ENCODE measurements around the gene KRT38. TPM values are rescaled to one million over a fixed set of nuclear protein-coding genes. Genes with fewer than 3 reads are reported as not detected.

The KRT38 gene
- polyA plus RNA-seq, 1 of the 3 experiments (the other 2 are of a cell fraction), result not detected

DNA sequence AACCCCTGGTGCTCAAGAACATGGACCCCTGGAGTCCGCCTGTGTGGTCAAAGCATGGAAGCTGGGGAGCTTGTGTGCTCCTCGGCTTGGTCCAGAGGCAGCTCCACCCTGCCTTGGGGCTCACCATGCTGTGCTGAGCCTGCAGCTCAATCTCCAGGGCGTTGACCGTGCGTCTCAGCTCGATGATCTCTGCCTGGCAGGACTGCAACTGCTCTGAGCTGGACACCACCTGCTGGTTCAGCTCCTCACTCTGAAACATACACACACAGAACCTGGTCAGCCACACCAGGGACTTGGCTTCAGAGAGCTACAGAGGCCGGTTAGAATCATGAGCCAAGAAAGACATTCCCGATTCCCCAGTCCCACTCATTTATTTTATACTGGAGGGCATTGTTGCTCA lies 37.5 kb upstream of the KRT38 start:
- Histone ChIP-seq H3K9me3 (no peaks in the 10 kb centered on the region), H3K4me2 (no peak overlapping the region), H3K79me2 (ENCODE audit: insufficient read depth) (no peaks in the 10 kb centered on the region), H3K27ac (ENCODE audit: low read depth in 2 of 2, low read length in 1 of 2) (no peak overlapping the region), H3K9ac (no peak overlapping the region), H2AFZ (ENCODE audit: low read depth) (no peak overlapping the region), H3K36me3 (replicated peaks in 1 of 2; ENCODE audit: control insufficient read depth in 1 of 2, insufficient read depth in 2 of 2, low read length in 1 of 2) (no peaks in the 10 kb centered on the region), H3K4me3 (ENCODE audit: low read depth in 2 of 2, low read length in 1 of 2) (no peak overlapping the region), H4K20me1 (ENCODE audit: insufficient read depth) (no peaks in the 10 kb centered on the region), H3F3A (replicated peaks; ENCODE audit: insufficient read depth) (no peaks in the 10 kb centered on the region), H3K27me3 (ENCODE audit: insufficient read depth) (no peaks in the 10 kb centered on the region), H3K9me2 (no peaks in the 10 kb centered on the region), H3K4me1 (ENCODE audit: control insufficient read depth in 1 of 2, insufficient read depth in 2 of 2, low read depth in 1 of 2, low read length in 1 of 2) (peaks cover 0 to under 1% of the 10 kb centered on the region in 2 experiments; a peak in 1 of 4 replicates)
- POLR2A ChIA-PET, result no interaction called here
- CTCF ChIA-PET, result interaction anchor here (0.9 to 1.1 kb wide), 2 partner anchors 11 to 71 kb away, joined by 3 read pairs; partner anchors contain the start of gene KRT32
- TF ChIP-seq RAD21 (IDR thresholded peaks at IDR 0.05; ENCODE audit: low read length), result no peak
- TF ChIP-seq GABPA (IDR thresholded peaks at IDR 0.05; ENCODE audit: low read depth), result no peak
- no peak for TF ChIP-seq EP300 (IDR thresholded peaks at IDR 0.05; ENCODE audit: borderline replicate concordance in 1 of 2, low read depth in 1 of 2, low read length in 1 of 2)
- no peak for TF ChIP-seq FOXM1 (IDR thresholded peaks at IDR 0.05; ENCODE audit: low read depth)
- TF ChIP-seq SMC3 (IDR thresholded peaks at IDR 0.05; ENCODE audit: low read depth, low read length), result no peak
- TF ChIP-seq TCF12 (IDR thresholded peaks at IDR 0.05), result no peak
- no peak for TF ChIP-seq MEF2A (IDR thresholded peaks at IDR 0.05; ENCODE audit: borderline replicate concordance, low read depth)
- TF ChIP-seq, protein P1, sequence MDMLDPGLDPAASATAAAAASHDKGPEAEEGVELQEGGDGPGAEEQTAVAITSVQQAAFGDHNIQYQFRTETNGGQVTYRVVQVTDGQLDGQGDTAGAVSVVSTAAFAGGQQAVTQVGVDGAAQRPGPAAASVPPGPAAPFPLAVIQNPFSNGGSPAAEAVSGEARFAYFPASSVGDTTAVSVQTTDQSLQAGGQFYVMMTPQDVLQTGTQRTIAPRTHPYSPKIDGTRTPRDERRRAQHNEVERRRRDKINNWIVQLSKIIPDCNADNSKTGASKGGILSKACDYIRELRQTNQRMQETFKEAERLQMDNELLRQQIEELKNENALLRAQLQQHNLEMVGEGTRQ (IDR thresholded peaks at IDR 0.05; ENCODE audit: borderline replicate concordance, low read depth, low read length), result no peak
- WGBS (ENCODE audit: low lambda C conversion rate), result 81% methylated on average over 2 of the region's 8 CpGs
- DNase-seq, result no peak

DNA sequence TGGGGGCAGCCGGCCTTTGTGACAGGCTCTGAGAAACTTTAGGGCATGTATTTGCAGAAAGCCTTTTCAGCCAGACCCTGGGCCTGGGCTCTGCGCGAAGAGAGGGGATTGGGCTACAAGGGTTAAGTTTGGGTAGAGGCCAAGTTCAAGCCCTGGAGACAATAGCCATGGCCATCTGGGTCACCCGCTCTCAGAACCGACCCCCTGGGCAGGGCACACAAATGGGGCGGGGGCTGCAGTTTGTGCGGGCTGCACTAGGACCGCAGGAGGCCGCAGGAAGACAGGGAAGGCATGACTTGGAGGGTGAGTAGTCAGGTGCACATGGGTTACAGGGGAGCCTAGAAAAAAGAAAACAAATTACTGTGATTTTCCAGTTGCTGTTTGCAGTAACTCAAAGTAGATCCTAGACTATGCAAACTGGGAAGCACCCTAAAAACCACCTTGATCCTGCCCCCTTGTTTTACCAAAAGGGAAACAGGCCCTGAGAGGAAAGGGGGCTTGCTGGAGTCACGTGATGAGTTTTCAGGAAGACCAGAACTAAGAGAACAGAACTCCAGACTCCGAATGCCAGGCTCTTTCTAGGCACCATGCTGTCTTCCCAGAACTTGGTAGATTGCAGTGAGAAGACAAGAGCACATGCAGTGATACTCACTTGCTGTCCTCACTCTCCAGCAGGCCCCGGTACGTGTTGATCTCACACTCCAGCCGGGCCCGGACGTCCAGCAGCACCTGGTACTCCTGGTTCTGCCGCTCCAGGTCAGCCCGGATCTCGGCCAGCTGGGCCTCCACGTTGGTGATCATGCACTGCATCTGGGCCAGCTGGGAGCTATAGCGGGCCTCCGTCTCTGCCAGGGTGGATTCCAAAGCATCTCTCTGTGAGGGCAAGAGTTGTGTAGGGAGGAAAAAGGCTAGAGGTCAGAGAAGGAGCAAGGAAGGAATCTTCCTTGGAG lies 36.4 kb upstream of the KRT38 start:
- TF ChIP-seq, protein P2, sequence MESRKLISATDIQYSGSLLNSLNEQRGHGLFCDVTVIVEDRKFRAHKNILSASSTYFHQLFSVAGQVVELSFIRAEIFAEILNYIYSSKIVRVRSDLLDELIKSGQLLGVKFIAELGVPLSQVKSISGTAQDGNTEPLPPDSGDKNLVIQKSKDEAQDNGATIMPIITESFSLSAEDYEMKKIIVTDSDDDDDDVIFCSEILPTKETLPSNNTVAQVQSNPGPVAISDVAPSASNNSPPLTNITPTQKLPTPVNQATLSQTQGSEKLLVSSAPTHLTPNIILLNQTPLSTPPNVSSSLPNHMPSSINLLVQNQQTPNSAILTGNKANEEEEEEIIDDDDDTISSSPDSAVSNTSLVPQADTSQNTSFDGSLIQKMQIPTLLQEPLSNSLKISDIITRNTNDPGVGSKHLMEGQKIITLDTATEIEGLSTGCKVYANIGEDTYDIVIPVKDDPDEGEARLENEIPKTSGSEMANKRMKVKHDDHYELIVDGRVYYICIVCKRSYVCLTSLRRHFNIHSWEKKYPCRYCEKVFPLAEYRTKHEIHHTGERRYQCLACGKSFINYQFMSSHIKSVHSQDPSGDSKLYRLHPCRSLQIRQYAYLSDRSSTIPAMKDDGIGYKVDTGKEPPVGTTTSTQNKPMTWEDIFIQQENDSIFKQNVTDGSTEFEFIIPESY (IDR thresholded peaks at IDR 0.05; ENCODE audit: borderline replicate concordance, low read depth), result no peak
- TF ChIP-seq YY1 (IDR thresholded peaks at IDR 0.05; ENCODE audit: low read depth), result no peak
- no peak for TF ChIP-seq ELF1 (IDR thresholded peaks at IDR 0.05)
- H3K9ac ChIP-seq, result no peak overlapping the region
- H3K9me3 ChIP-seq, result no peaks in the 10 kb centered on the region; the same call in 1 of the 2 replicates
- no peaks in the 10 kb centered on the region for H3K36me3 ChIP-seq (replicated peaks in 1 of 2; ENCODE audit: control insufficient read depth in 1 of 2, insufficient read depth in 2 of 2, low read length in 1 of 2)
- no peaks in the 10 kb centered on the region for H3F3A ChIP-seq (replicated peaks; ENCODE audit: insufficient read depth)
- H3K4me1 ChIP-seq (ENCODE audit: control insufficient read depth in 1 of 2, insufficient read depth in 2 of 2, low read depth in 1 of 2, low read length in 1 of 2), result no peaks in the 10 kb centered on the region
- no peak overlapping the region for H3K27ac ChIP-seq (ENCODE audit: low read depth in 2 of 2, low read length in 1 of 2)
- 74% methylated on average over 19 of the region's 22 CpGs for WGBS (ENCODE audit: low lambda C conversion rate)
- no peaks in the 10 kb centered on the region for H3K79me2 ChIP-seq (ENCODE audit: insufficient read depth)
- ChIA-PET CTCF (interaction anchor here (3.0 kb wide), 1 partner anchor 72 kb away, joined by 15 read pairs; no protein-coding TSS in a partner anchor), POLR2A (no interaction called here)
- no peaks in the 10 kb centered on the region for H3K27me3 ChIP-seq (ENCODE audit: insufficient read depth)
- H4K20me1 ChIP-seq (ENCODE audit: insufficient read depth), result no peaks in the 10 kb centered on the region
- no peak overlapping the region for H3K4me3 ChIP-seq (ENCODE audit: low read depth in 2 of 2, low read length in 1 of 2)
- no peaks in the 10 kb centered on the region for H3K9me2 ChIP-seq
- no peak overlapping the region for H2AFZ ChIP-seq (ENCODE audit: low read depth)
- H3K4me2 ChIP-seq, result no peak overlapping the region
- DNase-seq, result no peak
